Measurements from ENCODE around the gene MRPS18A. TPM values are rescaled to one million over a fixed set of nuclear protein-coding genes. Genes with fewer than 3 reads are reported as not detected.

Gene MRPS18A
- total RNA-seq, 1 donor from 2014 or later: 41.8 TPM

- Histone ChIP-seq H3K27me3 (ENCODE audit: low read depth) (no peaks in the 10 kb centered on the region), H3K36me3 (no peaks in the 10 kb centered on the region), H3K4me3 (no peak overlapping the region), H3K27ac (replicated peaks) (no peak overlapping the region), H3K4me1 (no peaks in the 10 kb centered on the region), H3K9me3 (replicated peaks) (peaks cover 17% of the 10 kb centered on the region)
- TF ChIP-seq, protein P1, sequence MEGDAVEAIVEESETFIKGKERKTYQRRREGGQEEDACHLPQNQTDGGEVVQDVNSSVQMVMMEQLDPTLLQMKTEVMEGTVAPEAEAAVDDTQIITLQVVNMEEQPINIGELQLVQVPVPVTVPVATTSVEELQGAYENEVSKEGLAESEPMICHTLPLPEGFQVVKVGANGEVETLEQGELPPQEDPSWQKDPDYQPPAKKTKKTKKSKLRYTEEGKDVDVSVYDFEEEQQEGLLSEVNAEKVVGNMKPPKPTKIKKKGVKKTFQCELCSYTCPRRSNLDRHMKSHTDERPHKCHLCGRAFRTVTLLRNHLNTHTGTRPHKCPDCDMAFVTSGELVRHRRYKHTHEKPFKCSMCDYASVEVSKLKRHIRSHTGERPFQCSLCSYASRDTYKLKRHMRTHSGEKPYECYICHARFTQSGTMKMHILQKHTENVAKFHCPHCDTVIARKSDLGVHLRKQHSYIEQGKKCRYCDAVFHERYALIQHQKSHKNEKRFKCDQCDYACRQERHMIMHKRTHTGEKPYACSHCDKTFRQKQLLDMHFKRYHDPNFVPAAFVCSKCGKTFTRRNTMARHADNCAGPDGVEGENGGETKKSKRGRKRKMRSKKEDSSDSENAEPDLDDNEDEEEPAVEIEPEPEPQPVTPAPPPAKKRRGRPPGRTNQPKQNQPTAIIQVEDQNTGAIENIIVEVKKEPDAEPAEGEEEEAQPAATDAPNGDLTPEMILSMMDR (IDR thresholded peaks at IDR 0.05; ENCODE audit: borderline replicate concordance): no peak
- intact Hi-C loops (cut with micrococcal nuclease): loop anchor here (2.0 kb wide), 1 partner anchor 353 kb away; no protein-coding TSS in a partner anchor
- no peak for DNase-seq
Measured at GRCh38 chr6:43725643-43726580, 38.3 kb upstream of the MRPS18A start.

GRCh38 chr6:43724914-43725642 lies 37.5 kb upstream of the MRPS18A start:
- TF ChIP-seq, protein P1 (IDR thresholded peaks at IDR 0.05; ENCODE audit: borderline replicate concordance): no peak
- intact Hi-C loops (cut with micrococcal nuclease): loop anchor here (2.0 kb wide), 1 partner anchor 354 kb away; no protein-coding TSS in a partner anchor

DNA sequence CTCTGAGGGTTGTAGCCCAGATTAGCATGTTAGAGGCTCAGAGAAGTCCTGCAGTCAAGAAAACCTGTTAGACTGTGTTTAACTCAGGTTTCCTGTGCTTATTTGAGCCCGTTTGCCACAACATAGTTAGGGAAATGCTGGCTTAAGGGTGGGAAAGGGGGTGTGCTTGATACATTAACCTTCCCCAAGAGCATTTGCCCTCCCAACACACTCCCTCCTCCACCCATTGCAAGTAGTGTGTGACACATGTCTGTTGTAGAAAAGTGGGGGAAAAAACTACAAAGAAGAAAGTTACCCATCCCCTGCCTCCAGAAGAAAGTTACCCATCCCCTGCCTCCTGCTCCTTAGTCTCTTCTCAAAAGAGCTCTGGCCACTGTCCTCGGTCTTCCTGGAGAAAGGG lies 36.8 kb upstream of the MRPS18A start:
- no peaks in the 10 kb centered on the region for H3K27me3 ChIP-seq (ENCODE audit: low read depth)
- DNase-seq: no peak
- no peaks in the 10 kb centered on the region for H3K36me3 ChIP-seq
- no peak overlapping the region for H3K4me3 ChIP-seq
- peaks cover 3% of the 10 kb centered on the region for H3K4me1 ChIP-seq
- intact Hi-C loops (cut with micrococcal nuclease): loop anchor here (2.0 kb wide), 1 partner anchor 354 kb away; no protein-coding TSS in a partner anchor
- peaks cover 1% of the 10 kb centered on the region for H3K9me3 ChIP-seq (replicated peaks)
- TF ChIP-seq, protein P1 (IDR thresholded peaks at IDR 0.05; ENCODE audit: borderline replicate concordance): no peak
- no peak overlapping the region for H3K27ac ChIP-seq (replicated peaks)

More at GRCh38 chr6:43724914-43725642, 37.5 kb upstream of the MRPS18A start:
- peak; percentile 70 for DNase-seq
- Histone ChIP-seq H3K4me3 (no peak overlapping the region), H3K4me1 (no peaks in the 10 kb centered on the region), H3K9me3 (replicated peaks) (peaks cover 8% of the 10 kb centered on the region), H3K27ac (replicated peaks) (no peak overlapping the region), H3K36me3 (no peaks in the 10 kb centered on the region), H3K27me3 (ENCODE audit: low read depth) (no peaks in the 10 kb centered on the region)

- H3K36me3 ChIP-seq: no peaks in the 10 kb centered on the region
- H3K9me3 ChIP-seq (replicated peaks): no peaks in the 10 kb centered on the region
- H3K27ac ChIP-seq (replicated peaks): no peak overlapping the region
- TF ChIP-seq, protein P1 (IDR thresholded peaks at IDR 0.05; ENCODE audit: borderline replicate concordance): peak; percentile 78
- intact Hi-C loops (cut with micrococcal nuclease): loop anchor here (2.0 kb wide), 1 partner anchor 355 kb away; no protein-coding TSS in a partner anchor
- H3K27me3 ChIP-seq (ENCODE audit: low read depth): no peaks in the 10 kb centered on the region
- DNase-seq: peak; percentile 69
- H3K4me1 ChIP-seq: peaks cover 9% of the 10 kb centered on the region
- H3K4me3 ChIP-seq: no peak overlapping the region
Measured at GRCh38 chr6:43723737-43724295, 36.2 kb upstream of the MRPS18A start.

DNA sequence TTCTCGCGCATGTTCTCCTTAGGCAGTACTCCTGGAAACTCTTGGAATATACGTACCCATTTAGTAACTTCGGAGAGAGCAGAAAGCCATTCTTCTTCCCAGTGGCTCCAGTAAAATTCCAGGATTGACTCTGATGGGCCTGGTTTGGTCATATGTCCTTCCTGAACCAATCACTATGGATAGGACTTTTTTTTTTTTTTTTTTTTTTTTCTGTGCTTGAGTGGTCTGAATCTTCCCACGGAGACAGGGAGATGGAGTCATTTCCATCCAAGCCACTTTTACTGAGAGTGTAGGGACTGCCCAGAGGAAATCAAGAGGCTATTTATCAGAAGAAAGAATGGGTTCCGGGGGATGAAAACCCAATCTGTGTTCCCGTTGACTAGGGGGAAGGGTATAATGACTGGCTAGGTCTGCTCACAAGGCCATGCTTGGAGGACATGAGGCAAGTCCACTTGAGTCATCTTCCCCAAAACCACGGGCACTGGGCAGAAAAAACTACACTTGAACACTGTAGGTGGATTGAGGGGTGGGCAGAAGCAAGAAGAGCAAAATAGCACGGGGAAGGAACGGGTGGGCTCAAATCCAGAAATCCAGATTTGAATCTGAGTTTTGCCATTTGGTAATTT lies 35.4 kb upstream of the MRPS18A start:
- intact Hi-C loops (cut with micrococcal nuclease): no loop called here
- Histone ChIP-seq H3K4me3 (no peak overlapping the region), H3K4me1 (peaks cover 17% of the 10 kb centered on the region), H3K9me3 (replicated peaks) (no peaks in the 10 kb centered on the region), H3K27ac (replicated peaks) (no peak overlapping the region), H3K36me3 (no peaks in the 10 kb centered on the region), H3K27me3 (ENCODE audit: low read depth) (no peaks in the 10 kb centered on the region)
- TF ChIP-seq, protein P1 (IDR thresholded peaks at IDR 0.05; ENCODE audit: borderline replicate concordance): no peak
- no peak for DNase-seq

Data from left ventricle myocardium inferior (tissue), 1 donor.